ENCODE measurements around the gene PRR20G. TPM values are rescaled to one million over a fixed set of nuclear protein-coding genes. Genes with fewer than 3 reads are reported as not detected.

The PRR20G gene
- total and polyA plus RNA-seq, 2 donors (not counting 3 experiments of a cell fraction or from before 2014, with no cell fraction given) = not detected

- ChIA-PET CTCF (no interaction called here), POLR2A (no interaction called here)
- FAIRE-seq (no peak), DNase-seq (ENCODE audit: low read depth, low spot score) (no peak)
- H3K79me2 ChIP-seq (ENCODE audit: control insufficient read depth, insufficient read depth, low read length) = no peaks in the 10 kb centered on the region
- H3K4me2 ChIP-seq (ENCODE audit: insufficient read depth, low read length) = no peak overlapping the region
- intact Hi-C loops (cut with micrococcal nuclease) (no loop called here), dilution Hi-C loops (cut with MboI; ENCODE audit: extremely low pct_ligation_motif_present, low sequenced_read_pairs) (no loop called here)
- H3K9ac ChIP-seq (replicated peaks; ENCODE audit: extremely low read depth, insufficient read depth, low read length) = no peak overlapping the region
- no peak overlapping the region for H3K4me3 ChIP-seq (replicated peaks in 1 of 3; ENCODE audit: insufficient read depth in 1 of 3, low read depth in 1 of 3, low read length in 3 of 3)
- H3K4me1 ChIP-seq (ENCODE audit: control insufficient read depth, extremely low read depth, insufficient read depth, low read length) = no peaks in the 10 kb centered on the region
- no peaks in the 10 kb centered on the region for H3K27me3 ChIP-seq (ENCODE audit: control insufficient read depth in 2 of 2, insufficient read depth in 2 of 2, low read length in 2 of 2)
- no peaks in the 10 kb centered on the region for H3K9me1 ChIP-seq (replicated peaks; ENCODE audit: control insufficient read depth, extremely low read depth, insufficient read depth, low read length)
- TF ChIP-seq JUN (IDR thresholded peaks at IDR 0.05; ENCODE audit: borderline replicate concordance, insufficient read depth, insufficient read length, low read depth) = no peak
- no peak for TF ChIP-seq EZH2 (IDR thresholded peaks at IDR 0.05; ENCODE audit: borderline replicate concordance, low read depth, low read length, severe bottlenecking)
- no peak for TF ChIP-seq GATA2 (IDR thresholded peaks at IDR 0.05; ENCODE audit: insufficient read depth, insufficient read length, low read depth, low read length)
- no peak for TF ChIP-seq POLR2AphosphoS5 (IDR thresholded peaks at IDR 0.05; ENCODE audit: insufficient read depth, low read depth, low read length)
- TF ChIP-seq MYC (IDR thresholded peaks at IDR 0.05; ENCODE audit: low read depth, low read length) = no peak
- TF ChIP-seq POLR2A (IDR thresholded peaks at IDR 0.05; ENCODE audit: low read depth, low read length) = no peak
- TF ChIP-seq CTCF (IDR thresholded peaks at IDR 0.05; ENCODE audit: extremely low read depth in 1 of 2, insufficient read depth in 1 of 2, low read depth in 1 of 2, low read length in 2 of 2) = no peak
- no peak for TF ChIP-seq MAX (IDR thresholded peaks at IDR 0.05; ENCODE audit: insufficient read depth, insufficient read length)
- no peak for TF ChIP-seq FOS (IDR thresholded peaks at IDR 0.05; ENCODE audit: borderline replicate concordance, insufficient read depth, low read length)
- no peak overlapping the region for H2AFZ ChIP-seq (ENCODE audit: low read depth, low read length)
- H3K9me3 ChIP-seq (replicated peaks; ENCODE audit: control insufficient read depth, insufficient read depth, low read length) = no peaks in the 10 kb centered on the region
- H3K36me3 ChIP-seq (ENCODE audit: control insufficient read depth in 2 of 2, extremely low read depth in 1 of 2, insufficient read depth in 2 of 2, low read length in 2 of 2) = no peaks in the 10 kb centered on the region
- no peak overlapping the region for H3K27ac ChIP-seq (ENCODE audit: insufficient read depth, low read depth, low read length)
- H4K20me1 ChIP-seq (replicated peaks; ENCODE audit: control insufficient read depth, extremely low read depth, insufficient read depth, low read length) = no peaks in the 10 kb centered on the region
- BruUV-seq (replicated peaks) = no TSS peak
Observed at GRCh38 chr3:127325629-127325961, 37.7 kb upstream of the PRR20G start.
